GM18870 (cell line): ENCODE data around the gene AKT1.
"Not testable (repeated sequence)": the region's sequence is repeated elsewhere in the genome, so short reads cannot be mapped to it uniquely, and the experiment has no call there.

Experiments used
- ATAC-seq: cut with Tn5 transposase; IDR thresholded peaks from one replicate; pipeline ENCODE4 v1.9.1; 2021; ENCODE audit warnings: moderate library complexity; ENCODE audit not compliant: unreplicated experiment

The AKT1 gene

GRCh38 chr14:104794993-104795780 is at the start of gene AKT1:
Gene AKT1, minus strand, starts transcription at chr14:104795748. Its CDS starts 3,105 bp downstream, at chr14:104792643.
- ATAC-seq = no peak

GRCh38 chr14:104845033-104845666 is 49.6 kb upstream of the AKT1 start:
- no peak for ATAC-seq

- ATAC-seq = no peak
These were observed 48.9 kb upstream of the AKT1 start for GRCh38 chr14:104844306-104845032.

GRCh38 chr14:104843442-104844305 is 48.1 kb upstream of the AKT1 start:
- ATAC-seq = no peak

GRCh38 chr14:104843006-104843405 is 47.5 kb upstream of the AKT1 start:
- no peak for ATAC-seq

GRCh38 chr14:104841730-104842129 is 46.2 kb upstream of the AKT1 start:
- ATAC-seq = no peak

GRCh38 chr14:104836171-104836935 is 40.8 kb upstream of the AKT1 start:
- ATAC-seq = not testable (repeated sequence)

- no peak for ATAC-seq
These were observed 35.2 kb upstream of the AKT1 start for GRCh38 chr14:104830781-104831180.

GRCh38 chr14:104827177-104828055 is 31.9 kb upstream of the AKT1 start:
- ATAC-seq = no peak

GRCh38 chr14:104826861-104827176 is 31.3 kb upstream of the AKT1 start:
- no peak for ATAC-seq

GRCh38 chr14:104826189-104826860 is 30.8 kb upstream of the AKT1 start:
- ATAC-seq = no peak

GRCh38 chr14:104824353-104824997 is 28.9 kb upstream of the AKT1 start:
- ATAC-seq = no peak

- no peak for ATAC-seq
These were observed 27.5 kb upstream of the AKT1 start for GRCh38 chr14:104822821-104823615.

- no peak for ATAC-seq
These were observed 26.5 kb upstream of the AKT1 start for GRCh38 chr14:104821971-104822608.

GRCh38 chr14:104821229-104821945 is 25.8 kb upstream of the AKT1 start:
- ATAC-seq = no peak

- ATAC-seq = no peak
These were observed 25.2 kb upstream of the AKT1 start for GRCh38 chr14:104820669-104821228.
